Measurements from ENCODE around the gene RPN2. TPM values are rescaled to one million over a fixed set of nuclear protein-coding genes. Genes with fewer than 3 reads are reported as not detected.
A peak's percentile ranks its signal among the peaks of the same experiment; 100 is the strongest.

Gene RPN2
- total RNA-seq (ENCODE audit: low replicate concordance), result 56.1 and 159 TPM in 2 replicates

GRCh38 chr20:37178839-37179682, at the start of gene RPN2, which contains the start of gene MROH8:
Gene RPN2, plus strand, starts transcription at chr20:37179330. Its CDS starts 27 bp downstream, at chr20:37179357.
Gene MROH8, minus strand, starts transcription at chr20:37179548.
- H3K4me3 ChIP-seq (ENCODE audit: low read depth, low read length), result peak within 1 kb of the TSS; percentile 74

DNA sequence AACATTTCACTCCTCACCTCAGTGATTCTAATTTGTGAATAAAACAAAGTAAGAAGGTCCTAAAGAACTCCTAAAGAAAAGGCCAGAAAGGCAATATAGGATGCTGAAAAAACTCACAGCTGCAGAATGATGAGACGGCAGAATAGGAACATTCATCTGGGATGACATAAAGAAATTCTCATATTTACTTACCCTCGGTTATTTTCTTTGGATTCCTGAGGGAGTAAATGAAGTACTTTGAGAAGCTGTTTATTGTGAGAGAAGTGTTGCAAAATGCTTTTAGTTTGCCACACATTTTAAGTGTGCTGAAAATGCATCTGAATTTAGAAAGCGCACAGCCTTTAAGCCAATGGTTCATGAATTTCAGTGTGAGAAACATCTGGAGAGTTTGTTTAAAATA, 47.6 kb upstream of the RPN2 start:
- no peak overlapping the region for H3K4me3 ChIP-seq (ENCODE audit: low read depth, low read length)
- DNase-seq (ENCODE audit: low read depth), result no peak
- TF ChIP-seq CTCF (IDR thresholded peaks at IDR 0.05; ENCODE audit: insufficient read depth, low read length), result no peak

More at GRCh38 chr20:37178839-37179682, at the start of gene RPN2, which contains the start of gene MROH8:
- TF ChIP-seq CTCF (IDR thresholded peaks at IDR 0.05; ENCODE audit: insufficient read depth, low read length), result no peak
- peak; percentile 98 for DNase-seq (ENCODE audit: low read depth)

- H3K4me3 ChIP-seq (ENCODE audit: low read depth, low read length), result no peak overlapping the region
- DNase-seq (ENCODE audit: low read depth), result no peak
- no peak for TF ChIP-seq CTCF (IDR thresholded peaks at IDR 0.05; ENCODE audit: insufficient read depth, low read length)
Measured at GRCh38 chr20:37133952-37134351, 45.2 kb upstream of the RPN2 start.

GRCh38 chr20:37137547-37137946, 41.6 kb upstream of the RPN2 start:
- TF ChIP-seq CTCF (IDR thresholded peaks at IDR 0.05; ENCODE audit: insufficient read depth, low read length), result no peak
- DNase-seq (ENCODE audit: low read depth), result no peak
- H3K4me3 ChIP-seq (ENCODE audit: low read depth, low read length), result no peak overlapping the region

- no peak for DNase-seq (ENCODE audit: low read depth)
- H3K4me3 ChIP-seq (ENCODE audit: low read depth, low read length), result no peak overlapping the region
- no peak for TF ChIP-seq CTCF (IDR thresholded peaks at IDR 0.05; ENCODE audit: insufficient read depth, low read length)
Measured at GRCh38 chr20:37142708-37143107, 36.4 kb upstream of the RPN2 start.

DNA sequence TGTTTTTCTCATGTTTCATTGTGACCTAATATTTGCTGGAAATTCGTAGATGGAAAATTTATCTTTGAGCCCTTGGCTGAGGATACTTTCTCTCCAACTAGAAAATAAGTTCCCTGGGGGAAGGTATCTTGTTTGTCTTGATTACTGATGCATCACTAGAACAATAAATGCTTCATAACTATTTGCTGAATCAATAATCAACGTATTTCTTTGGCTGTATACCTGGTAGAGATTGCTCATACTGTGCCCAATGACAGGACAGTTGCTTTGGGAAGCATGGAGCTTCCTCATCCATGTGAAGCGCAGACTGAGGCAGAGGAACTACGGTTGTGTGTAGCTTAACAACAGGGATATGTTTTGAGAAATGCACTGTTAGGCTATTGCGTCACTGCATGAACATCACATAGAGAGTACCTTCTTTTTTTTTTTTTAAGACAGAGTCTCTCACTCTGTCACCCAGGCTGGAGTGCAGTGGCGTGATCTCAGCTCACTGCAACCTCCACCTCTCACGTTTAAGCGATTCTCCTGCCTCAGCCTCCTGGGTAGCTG, 34.2 kb upstream of the RPN2 start:
- no peak for TF ChIP-seq CTCF (IDR thresholded peaks at IDR 0.05; ENCODE audit: insufficient read depth, low read length)
- no peak overlapping the region for H3K4me3 ChIP-seq (ENCODE audit: low read depth, low read length)
- no peak for DNase-seq (ENCODE audit: low read depth)
